Breast epithelium (tissue), 4 donors: ENCODE data around the gene MDFI. TPM values are rescaled to one million over a fixed set of nuclear protein-coding genes. Genes with fewer than 3 reads are reported as not detected.

Experiments used
- DNase-seq, 2 donors: peaks; one replicate each; pipeline ENCODE4 v3.0.0-alpha.2; 2019; ENCODE audit warnings: low spot score in 2 of 2
- H3K27ac ChIP-seq, 2 donors: fragments of 200-600 bp; sonication (generic) in 1 of 2; one replicate each; pipeline ENCODE4 v1.5.1; 2016 to 2019; ENCODE audit warnings: mild to moderate bottlenecking in 1 of 2
- H3K27me3 ChIP-seq, 2 donors: fragments of 200-600 bp; sonication (generic) in 1 of 2; one replicate each; pipeline versions ENCODE4 v1.5.1 to v1.6.0; 2017 to 2019; ENCODE audit warnings: control low read depth in 1 of 2, mild to moderate bottlenecking in 1 of 2
- H3K36me3 ChIP-seq: fragments of 200-600 bp; one replicate; pipeline ENCODE4 v1.5.1; 2019
- H3K4me1 ChIP-seq, 2 donors: fragments of 200-600 bp; sonication (generic); one replicate each; pipeline ENCODE4 v1.5.1; 2016 to 2019; ENCODE audit warnings: control low read depth in 1 of 2
- H3K4me3 ChIP-seq, 3 donors: fragments of 200-600 bp; sonication (generic); 1 replicate in 2 of 3; 2 replicates in 1 of 3; pipeline ENCODE4 v1.5.1; 2016 to 2019; ENCODE audit warnings: mild to moderate bottlenecking in 3 of 3, moderate library complexity in 2 of 3
- H3K9me3 ChIP-seq, 2 donors: fragments of 200-600 bp; sonication (generic) in 1 of 2; one replicate each; pipeline ENCODE4 v1.5.1; 2016 to 2019; ENCODE audit warnings: control low read depth in 1 of 2
- CTCF ChIP-seq, 3 donors: fragments of 450-650 bp; IDR thresholded peaks; one replicate each; pipeline ENCODE4 v1.5.1; 2016 to 2017; ENCODE audit warnings: antibody characterized with exemption in 3 of 3, mild to moderate bottlenecking in 3 of 3, moderate library complexity in 3 of 3
- POLR2A ChIP-seq: fragments of 450-650 bp; IDR thresholded peaks from one replicate; pipeline ENCODE4 v1.6.1; 2016; ENCODE audit warnings: antibody characterized with exemption, mild to moderate bottlenecking, moderate library complexity
- POLR2AphosphoS5 ChIP-seq, 3 donors: sonication (generic); formaldehyde crosslinking; IDR thresholded peaks; one replicate each; pipeline ENCODE4 v1.6.1; 2017; ENCODE audit warnings: antibody characterized with exemption in 3 of 3
- intact Hi-C: fragments of 100-400 bp; cut with DNase I; formaldehyde crosslinking; loops from one replicate; pipeline ENCODE4 v1.15.1; 2023; ENCODE audit warnings: low total_unique reads
- total RNA-seq, 3 donors: library from RNA; depleted of rRNA; stranded (reverse); fragments of >200 nt; gene quantifications; one replicate each; pipeline ENCODE4 v1.1.0, GENCODE V29; 2016

MDFI gene
- total RNA-seq, 3 donors from 2014 or later = 26.7 to 75.8 (median 36.1) TPM

DNA sequence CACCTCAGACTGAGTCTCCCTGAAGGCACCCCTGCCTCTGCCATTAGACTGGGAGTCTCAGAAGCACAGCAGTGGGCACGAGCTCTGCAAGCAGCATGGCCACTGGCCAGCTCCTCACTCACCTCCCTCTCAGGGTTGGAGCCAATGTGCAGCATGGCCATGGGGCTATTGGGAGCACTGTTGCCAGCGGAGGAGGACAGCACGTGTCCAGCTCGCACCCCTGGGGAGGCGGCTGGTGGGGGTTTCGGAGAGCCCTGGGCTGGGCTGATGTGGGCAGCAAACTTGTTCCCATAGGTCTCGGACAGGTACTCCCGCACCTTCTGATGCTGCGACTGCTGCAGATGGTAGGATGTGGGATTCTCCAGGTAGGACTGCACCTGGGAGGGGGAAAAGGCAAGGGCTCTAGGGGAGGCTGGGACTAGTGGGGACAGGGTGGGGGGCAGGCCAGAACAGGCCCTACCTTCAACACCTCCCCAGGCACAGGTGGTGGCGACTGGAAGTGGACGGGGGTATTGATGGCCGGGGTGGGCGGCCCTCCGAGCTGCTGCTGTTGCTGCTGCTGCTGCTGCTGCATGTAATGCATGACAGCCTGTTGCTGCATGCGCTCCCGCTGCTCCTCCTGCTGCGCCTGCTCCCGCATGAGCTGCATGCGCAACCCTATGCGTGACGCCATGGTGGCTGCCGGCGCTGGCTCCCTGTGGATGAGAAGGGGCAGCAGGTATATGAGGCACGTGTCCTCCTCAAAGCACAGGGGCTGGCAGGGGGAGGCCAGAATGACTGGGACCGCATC lies 52.5 kb downstream of the MDFI start:
- TF ChIP-seq CTCF (IDR thresholded peaks at IDR 0.05) = no peak
- no peak for TF ChIP-seq POLR2A
- no peak for TF ChIP-seq POLR2AphosphoS5 (IDR thresholded peaks at IDR 0.05)
- H3K27me3 ChIP-seq = no peaks in the 10 kb centered on the region
- H3K4me1 ChIP-seq = peaks cover 0 to 9% of the 10 kb centered on the region in 2 donors
- H3K9me3 ChIP-seq = no peaks in the 10 kb centered on the region
- intact Hi-C loops = no loop called here
- DNase-seq = no peak
- H3K4me3 ChIP-seq = no peak overlapping the region
- H3K36me3 ChIP-seq = no peaks in the 10 kb centered on the region
- peak overlapping the region; percentile 5 to 74 for H3K27ac ChIP-seq

- no peak overlapping the region for H3K27ac ChIP-seq
- no peak for TF ChIP-seq POLR2A
- no peak for TF ChIP-seq CTCF (IDR thresholded peaks at IDR 0.05)
- TF ChIP-seq POLR2AphosphoS5 (IDR thresholded peaks at IDR 0.05) = no peak
- peaks cover 0 to 9% of the 10 kb centered on the region in 2 donors for H3K4me1 ChIP-seq
- no peaks in the 10 kb centered on the region for H3K9me3 ChIP-seq
- intact Hi-C loops = no loop called here
- no peaks in the 10 kb centered on the region for H3K27me3 ChIP-seq
- H3K4me3 ChIP-seq = no peak overlapping the region
- DNase-seq = no peak
- H3K36me3 ChIP-seq = no peaks in the 10 kb centered on the region
These were observed 53.3 kb downstream of the MDFI start for GRCh38 chr6:41691426-41692079.

GRCh38 chr6:41692080-41692675 lies 53.9 kb downstream of the MDFI start:
- Histone ChIP-seq H3K27ac (no peak overlapping the region), H3K4me3 (no peak overlapping the region), H3K4me1 (peaks cover 0 to 9% of the 10 kb centered on the region in 2 donors), H3K36me3 (no peaks in the 10 kb centered on the region), H3K27me3 (no peaks in the 10 kb centered on the region), H3K9me3 (no peaks in the 10 kb centered on the region)
- intact Hi-C loops = no loop called here
- no peak for TF ChIP-seq CTCF (IDR thresholded peaks at IDR 0.05)
- no peak for TF ChIP-seq POLR2AphosphoS5 (IDR thresholded peaks at IDR 0.05)
- no peak for TF ChIP-seq POLR2A
- no peak for DNase-seq

DNA sequence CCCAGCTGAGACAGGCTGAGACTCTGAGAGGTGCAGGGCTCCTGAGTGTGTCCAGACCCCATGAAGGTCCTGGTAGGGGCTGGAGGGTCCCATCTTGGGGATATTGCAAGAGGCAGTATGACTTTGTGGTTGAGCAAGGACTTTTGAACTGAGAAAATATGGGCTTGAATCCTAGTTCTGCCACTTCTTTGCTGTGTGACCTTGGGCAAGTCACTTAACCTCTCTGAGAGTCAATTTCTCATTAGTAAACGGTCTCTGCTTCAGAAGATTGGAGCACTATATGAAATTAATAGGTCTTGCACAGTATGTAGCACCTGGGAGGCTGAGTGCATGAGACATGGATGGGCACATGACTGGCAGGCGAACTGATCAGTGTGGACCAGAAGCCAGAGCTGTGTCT lies 54.5 kb downstream of the MDFI start:
- H3K4me1 ChIP-seq = peaks cover 0 to 9% of the 10 kb centered on the region in 2 donors
- TF ChIP-seq CTCF (IDR thresholded peaks at IDR 0.05) (no peak), POLR2AphosphoS5 (IDR thresholded peaks at IDR 0.05) (no peak), POLR2A (no peak)
- no peaks in the 10 kb centered on the region for H3K36me3 ChIP-seq
- no peaks in the 10 kb centered on the region for H3K27me3 ChIP-seq
- H3K27ac ChIP-seq = no peak overlapping the region
- no peak overlapping the region for H3K4me3 ChIP-seq
- H3K9me3 ChIP-seq = no peaks in the 10 kb centered on the region
- intact Hi-C loops = no loop called here
- DNase-seq = no peak
